Erythroblast (primary cell): ENCODE data around the gene PCDH15.

Experiments
- GATA1 ChIP-seq: IDR thresholded peaks from 2 replicates; pipeline ENCODE4 v1.6.1; 2011; ENCODE audit warnings: low read depth, mild to moderate bottlenecking, control low read depth, low read length, moderate library complexity
- POLR2A ChIP-seq: IDR thresholded peaks from 2 replicates; pipeline ENCODE4 v1.6.1; 2011; ENCODE audit warnings: mild to moderate bottlenecking, low read length

DNA sequence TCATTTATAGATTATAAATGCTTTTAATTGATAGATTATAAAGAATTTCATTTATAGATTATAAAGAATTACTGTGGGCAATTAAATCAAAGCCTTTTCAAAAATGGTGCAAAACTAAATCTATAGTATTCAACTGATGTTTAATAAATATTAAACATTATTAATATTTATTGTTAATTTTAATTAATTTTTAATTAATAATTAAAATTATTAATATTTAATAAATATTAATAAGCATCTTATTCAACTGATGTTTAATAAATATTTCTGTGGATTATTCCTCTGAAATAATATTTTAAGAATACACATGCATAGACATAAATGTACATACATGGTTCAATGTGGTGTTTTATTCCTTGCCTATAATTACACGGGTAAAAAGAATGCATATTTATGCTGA lies 346.8 kb downstream of the PCDH15 start:
- no peak for TF ChIP-seq POLR2A
- TF ChIP-seq GATA1: no peak
